Epidermal melanocyte (primary cell): ENCODE measurements around the gene ECT2.
"Not testable (repeated sequence)": the region's sequence is repeated elsewhere in the genome, so short reads cannot be mapped to it uniquely, and the experiment has no call there.

Experiments
- DNase-seq: peaks from one replicate; pipeline ENCODE4 v3.0.0; 2011; ENCODE audit warnings: low spot score; ENCODE audit not compliant: insufficient read length

Gene ECT2, protein sequence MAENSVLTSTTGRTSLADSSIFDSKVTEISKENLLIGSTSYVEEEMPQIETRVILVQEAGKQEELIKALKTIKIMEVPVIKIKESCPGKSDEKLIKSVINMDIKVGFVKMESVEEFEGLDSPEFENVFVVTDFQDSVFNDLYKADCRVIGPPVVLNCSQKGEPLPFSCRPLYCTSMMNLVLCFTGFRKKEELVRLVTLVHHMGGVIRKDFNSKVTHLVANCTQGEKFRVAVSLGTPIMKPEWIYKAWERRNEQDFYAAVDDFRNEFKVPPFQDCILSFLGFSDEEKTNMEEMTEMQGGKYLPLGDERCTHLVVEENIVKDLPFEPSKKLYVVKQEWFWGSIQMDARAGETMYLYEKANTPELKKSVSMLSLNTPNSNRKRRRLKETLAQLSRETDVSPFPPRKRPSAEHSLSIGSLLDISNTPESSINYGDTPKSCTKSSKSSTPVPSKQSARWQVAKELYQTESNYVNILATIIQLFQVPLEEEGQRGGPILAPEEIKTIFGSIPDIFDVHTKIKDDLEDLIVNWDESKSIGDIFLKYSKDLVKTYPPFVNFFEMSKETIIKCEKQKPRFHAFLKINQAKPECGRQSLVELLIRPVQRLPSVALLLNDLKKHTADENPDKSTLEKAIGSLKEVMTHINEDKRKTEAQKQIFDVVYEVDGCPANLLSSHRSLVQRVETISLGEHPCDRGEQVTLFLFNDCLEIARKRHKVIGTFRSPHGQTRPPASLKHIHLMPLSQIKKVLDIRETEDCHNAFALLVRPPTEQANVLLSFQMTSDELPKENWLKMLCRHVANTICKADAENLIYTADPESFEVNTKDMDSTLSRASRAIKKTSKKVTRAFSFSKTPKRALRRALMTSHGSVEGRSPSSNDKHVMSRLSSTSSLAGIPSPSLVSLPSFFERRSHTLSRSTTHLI

DNA sequence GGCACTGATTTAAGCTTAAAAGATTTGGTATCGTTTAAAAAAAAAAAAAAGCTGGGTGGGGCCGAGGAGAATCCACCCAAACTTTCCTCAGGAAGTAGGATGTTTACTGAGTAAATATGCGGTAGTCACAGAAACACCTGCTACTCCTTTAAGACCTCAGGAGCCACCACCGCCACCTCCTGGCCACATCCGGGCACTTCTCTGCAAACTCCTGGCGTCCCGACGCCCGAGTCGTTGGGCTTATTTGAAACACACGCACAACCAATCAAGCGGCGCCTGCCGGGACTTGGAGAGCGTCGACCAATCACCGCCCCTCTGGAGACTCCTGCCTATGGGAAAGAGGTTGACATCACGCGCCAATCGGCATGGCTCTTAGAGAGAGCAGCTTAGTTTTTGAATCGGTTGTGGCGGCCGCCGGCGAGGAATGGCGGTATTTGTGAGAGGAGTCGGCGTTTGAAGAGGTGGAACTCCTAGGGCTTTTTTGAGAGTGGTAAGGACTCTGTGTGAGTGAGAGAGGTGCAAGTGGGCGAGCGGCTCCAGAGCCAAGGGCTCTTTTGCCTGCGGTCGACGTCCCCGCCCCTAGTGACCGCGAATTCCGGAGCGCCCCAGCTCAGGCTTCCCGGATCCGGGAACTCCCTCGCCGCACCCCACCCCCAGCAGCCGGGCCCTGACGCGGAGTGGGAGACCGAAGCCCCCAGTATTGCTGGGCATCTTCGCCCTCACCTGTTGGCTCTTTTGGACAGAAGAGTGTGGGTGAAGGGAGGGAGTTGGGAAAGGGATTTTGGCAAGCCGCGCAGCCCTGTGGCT is at the start of gene ECT2:
TSS of gene ECT2 (plus strand) at position 359 of the 807 bp plus-strand sequence. CDS start 3,805 bp downstream, outside the sequence.
- DNase-seq: peak; percentile 93

DNA sequence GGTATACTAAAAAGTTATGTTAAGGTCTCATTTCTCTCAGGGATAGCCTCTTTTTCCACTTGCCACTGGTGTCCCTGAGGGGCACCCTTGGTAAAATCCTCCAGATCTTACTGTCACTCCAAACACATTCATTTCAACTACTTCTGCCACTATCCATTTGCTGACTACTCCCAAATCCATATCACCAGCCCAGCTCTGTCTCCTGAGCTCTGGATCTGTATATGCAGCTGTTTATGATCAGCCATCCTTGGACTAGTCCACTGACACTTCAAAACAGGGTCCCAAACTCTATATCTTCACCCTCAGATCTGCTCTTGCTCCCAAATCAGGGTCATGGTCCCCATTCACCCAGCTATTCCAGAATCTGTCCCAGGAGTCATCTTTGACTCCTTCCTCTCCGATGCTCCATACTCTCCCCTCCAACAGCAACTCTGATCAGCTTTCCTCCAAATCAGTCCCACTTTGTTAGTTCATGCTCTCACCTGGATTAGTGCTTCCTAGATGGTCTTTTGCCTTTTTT is 49.5 kb upstream of the ECT2 start:
- no peak for DNase-seq

DNA sequence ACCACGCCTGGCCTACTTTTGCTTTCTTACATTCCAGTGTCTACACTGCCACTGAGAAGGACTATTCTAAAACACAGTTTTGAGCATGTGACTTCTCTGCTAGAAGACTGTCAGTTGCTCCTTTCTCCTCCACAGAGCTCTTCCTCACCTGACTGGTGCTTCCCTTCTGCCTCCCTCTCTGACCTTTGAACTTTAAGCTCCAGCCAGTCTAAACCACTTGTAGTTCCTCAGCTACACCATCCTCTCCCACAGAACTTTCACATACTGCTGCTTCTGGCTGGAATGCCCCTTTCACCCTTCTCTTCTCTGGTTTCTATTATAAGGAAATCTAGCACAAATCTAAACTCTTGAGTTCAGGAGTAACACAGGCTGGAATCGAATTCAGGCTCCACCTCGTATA is 48.8 kb upstream of the ECT2 start:
- DNase-seq: no peak

DNA sequence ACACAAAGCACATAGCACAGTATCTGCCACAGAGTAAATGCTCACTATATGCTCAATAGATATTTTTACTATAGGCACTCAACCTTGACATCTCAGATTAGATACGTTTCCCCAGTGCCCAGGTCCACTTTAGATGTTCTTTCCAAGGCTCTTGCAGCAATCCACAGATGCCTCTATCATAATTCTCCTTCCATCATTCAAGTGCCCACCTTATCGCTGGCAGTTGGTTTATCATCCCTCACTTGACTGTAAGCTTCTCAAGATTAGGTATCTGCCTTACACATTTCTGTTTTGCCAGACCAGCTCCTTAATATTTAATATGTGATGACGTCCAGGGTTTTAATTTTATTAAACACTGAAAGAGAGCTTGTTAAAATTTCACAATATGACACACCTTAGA is 48.3 kb upstream of the ECT2 start:
- DNase-seq: no peak

DNA sequence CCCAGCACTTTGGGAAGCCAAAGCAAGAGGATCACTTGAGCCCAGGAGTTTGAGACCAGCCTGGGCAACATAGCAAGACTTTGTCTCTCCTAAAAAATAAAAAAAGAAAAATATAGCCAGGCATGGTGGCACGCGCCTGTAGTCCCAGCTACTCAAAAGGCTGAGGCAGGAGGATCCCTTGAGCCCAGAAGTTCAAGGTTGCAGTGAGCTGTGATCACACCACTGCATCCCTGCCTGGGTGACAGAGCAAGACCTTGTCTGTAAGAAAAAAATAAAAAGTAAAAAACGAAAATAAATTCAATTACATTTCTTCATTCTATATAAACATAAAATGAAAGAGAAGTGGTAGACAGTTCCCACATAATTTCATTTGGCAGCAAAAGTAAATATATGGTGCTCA is 47.8 kb upstream of the ECT2 start:
- DNase-seq: not testable (repeated sequence)

DNA sequence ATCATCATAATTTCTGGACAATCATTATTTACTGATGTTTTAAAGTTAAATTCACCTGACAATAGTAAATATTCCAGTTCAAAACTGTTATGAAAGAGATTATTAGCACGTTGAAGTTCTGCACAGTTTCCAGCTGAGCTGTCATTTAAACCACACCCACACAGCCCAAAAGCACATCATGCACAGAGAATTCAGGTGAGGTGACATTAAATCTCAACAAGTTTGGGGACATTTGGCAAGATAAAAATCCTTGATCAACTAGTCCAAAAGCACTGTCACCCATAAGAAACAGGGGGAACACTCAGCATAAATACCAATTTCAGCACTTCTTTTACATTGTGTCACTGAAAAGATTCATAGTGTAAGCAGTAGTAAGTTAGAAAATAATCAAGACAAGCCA is 46.5 kb upstream of the ECT2 start:
- no peak for DNase-seq

DNA sequence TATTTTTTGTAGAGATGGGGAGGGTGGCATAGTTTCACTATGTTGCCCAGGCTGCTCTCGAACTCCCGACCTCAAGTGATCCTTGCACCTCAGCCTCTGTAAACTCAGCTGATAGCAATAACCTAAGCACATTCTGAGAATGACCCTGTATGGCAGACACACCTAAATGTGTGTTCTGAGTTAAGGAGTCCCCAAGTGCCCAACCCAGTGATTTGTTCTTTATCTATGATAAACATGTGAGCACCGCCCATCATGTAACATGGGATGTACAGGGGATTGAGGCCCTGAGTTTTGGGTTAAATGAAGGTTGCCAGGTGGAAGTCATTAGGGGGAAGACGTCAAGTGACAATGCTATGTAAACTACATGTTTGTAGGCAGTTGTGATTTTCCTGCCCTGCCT is 45.4 kb upstream of the ECT2 start:
- no peak for DNase-seq

DNA sequence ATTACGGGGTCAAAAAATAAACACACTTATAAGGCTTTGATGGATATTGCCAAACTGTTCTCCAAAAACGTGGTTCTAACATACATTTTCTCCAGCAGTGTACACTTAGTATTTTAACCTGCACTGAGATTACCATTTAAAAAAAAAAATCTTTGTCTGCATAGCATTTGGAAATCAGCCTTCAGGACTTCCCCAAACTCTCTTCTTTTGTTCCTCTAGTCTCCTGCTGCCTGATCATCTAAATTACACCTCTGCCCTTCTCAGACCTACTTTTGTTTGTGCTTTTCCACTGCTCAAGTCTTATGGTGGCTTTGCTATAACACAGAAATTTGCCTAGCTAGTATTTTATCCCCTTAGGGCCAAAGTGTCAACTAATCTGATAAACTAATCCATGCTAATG is 43.5 kb upstream of the ECT2 start:
- DNase-seq: no peak

DNA sequence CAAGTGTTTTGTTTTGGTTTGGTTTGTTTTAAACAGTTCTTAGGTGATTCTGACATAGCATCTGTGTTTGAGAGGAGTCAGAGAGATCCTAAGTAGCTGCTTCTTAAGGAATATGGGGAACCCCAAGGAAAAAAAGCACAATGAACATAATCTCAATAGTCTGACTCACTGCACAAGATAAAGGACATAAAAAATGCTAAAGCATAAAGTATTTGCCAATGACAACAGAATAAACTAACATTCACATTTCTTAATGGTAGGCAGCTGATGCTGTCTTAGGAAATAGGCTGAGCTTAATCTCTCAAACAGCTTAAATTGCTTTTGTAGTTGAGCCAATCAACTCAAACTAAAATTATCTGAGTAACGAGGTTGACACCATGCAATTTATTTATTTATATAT is 42.6 kb upstream of the ECT2 start:
- DNase-seq: no peak

DNA sequence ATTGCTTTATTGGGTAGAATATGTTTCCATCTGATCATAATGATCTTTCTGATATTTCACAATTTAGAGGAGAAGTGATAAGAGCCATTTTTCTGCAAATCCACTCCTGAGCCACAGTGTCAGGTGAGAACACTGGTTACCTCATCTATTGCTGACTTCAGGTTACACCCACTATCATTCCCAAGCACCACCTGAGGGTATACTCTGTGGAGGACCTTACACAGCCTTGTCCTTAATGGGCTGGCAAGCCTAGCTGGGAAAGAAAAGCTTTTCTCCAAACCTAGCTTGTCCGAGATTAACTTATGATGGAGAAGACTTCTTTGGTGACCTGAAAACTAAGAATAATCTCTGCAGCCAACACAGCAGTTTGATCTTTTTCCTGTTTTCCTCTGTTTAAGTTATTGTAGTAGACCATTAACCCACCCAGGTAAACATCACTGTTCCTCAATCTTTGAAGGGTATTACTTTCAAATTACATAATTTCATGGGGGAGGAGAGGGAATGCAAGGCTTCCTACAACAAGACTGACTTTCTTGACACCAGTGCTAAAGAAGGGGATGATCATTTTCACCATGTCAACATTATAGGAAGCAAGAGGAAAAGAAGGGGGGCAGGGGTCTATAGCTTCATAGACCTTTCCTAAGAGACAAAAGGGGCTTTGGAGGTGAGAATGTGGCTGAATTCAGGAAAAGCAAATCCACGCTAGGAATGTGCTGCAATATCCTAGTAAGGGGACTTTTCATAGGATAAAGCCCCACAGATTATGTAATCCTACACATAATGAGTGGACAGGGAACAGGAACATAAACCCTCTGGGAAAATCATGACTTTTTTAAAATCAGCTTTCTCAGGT is 41.4 kb upstream of the ECT2 start:
- DNase-seq: no peak

DNA sequence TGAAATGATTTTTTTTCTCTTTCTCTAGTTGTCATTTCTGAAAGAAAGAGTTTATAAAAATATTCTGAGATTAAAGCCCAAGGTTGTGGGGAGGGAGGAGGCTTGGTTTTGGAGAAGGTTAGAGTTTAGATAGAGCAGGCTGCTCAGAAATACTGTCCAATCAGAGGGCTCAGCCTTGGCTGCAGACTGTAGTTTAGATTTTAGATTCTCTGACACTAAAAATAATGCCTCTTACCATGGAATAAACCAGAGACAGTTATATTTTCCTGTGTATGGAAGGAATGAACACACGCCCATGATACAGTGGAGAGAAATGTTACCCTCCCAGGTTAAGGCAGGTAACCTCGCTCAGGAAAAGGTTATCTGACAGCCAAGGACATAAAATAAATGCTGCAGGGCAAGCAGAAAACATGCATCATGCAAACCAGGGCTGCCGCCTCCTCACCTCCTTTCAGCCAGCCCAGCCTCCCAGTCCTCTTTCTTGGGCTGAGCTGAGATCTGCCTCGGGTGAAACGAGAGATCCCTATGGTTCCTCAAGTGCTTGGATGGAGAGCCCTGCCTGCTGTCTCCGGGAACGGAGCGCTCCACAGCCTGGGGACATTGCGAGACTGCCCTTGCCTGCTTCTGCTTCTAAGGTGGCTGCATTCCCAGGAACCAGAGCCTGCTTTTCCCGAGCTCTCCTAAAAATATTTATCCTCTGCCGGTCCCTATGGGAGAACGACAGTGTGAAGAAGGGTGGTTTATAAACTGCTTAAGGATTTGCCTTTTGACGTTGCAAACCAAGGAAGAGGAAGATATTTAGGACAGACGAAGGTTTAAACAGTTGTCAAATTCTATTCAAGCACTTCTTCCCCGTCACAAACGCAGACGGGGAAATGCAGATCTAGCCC is 40.5 kb upstream of the ECT2 start:
- no peak for DNase-seq

DNA sequence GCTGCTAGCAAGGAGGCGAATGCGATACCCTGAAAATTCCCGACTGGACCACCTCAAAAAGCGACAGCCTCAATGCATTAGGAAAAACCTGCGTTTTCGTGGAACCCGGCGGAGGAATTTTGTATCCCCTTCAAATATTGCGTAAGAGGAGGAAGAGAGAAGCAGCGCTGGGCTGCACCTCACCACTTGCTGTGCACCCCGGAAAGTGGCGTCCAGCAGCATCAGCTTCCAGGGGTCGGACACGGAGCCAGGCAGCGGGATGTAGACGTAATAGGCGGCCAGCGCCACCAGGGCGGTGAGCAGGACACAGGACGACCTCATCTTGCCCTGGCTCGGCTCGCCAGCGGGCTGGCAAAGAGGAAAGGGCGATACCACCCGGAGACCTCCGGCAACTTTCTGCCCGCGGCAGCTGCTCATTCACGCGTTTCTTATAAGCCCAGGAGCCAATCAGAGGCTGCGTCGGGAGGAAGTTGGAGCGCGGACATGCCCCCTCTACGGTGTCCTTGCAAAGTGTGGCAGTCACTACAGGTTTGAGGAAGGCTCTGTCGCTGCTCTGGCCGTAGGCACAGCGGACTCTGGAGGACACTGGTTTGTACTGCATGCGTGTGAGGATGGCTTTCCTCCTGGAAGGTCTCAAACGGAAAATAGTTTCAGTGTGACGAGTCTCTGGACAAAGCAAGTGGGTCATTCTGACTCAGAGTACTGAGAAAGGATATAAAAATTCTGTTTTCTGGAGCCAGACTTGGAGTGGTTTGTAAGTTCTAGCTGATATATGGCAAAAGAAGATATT is 39.7 kb upstream of the ECT2 start, which contains the start of gene NCEH1:
TSS of gene NCEH1 (minus strand) at position 404 of the 790 bp plus-strand sequence. CDS start at position 321, 83 bp downstream.
- peak; percentile 77 for DNase-seq

DNA sequence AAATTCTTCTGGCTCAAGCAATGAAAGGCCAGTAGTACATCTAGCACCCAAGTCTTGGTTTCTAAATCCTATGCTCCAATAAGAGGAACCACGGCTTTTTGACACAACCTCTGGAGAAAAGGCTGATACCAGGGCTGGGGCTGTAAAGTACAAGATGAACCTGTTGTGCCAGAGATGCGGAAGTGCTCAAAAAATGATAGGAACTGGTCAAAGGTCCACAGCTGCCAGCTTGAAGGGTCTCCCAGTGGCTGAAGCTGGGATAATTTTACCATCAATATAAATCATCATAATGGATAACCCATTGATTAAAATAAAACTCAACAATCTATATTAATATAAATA is 39.1 kb upstream of the ECT2 start:
- DNase-seq: no peak

DNA sequence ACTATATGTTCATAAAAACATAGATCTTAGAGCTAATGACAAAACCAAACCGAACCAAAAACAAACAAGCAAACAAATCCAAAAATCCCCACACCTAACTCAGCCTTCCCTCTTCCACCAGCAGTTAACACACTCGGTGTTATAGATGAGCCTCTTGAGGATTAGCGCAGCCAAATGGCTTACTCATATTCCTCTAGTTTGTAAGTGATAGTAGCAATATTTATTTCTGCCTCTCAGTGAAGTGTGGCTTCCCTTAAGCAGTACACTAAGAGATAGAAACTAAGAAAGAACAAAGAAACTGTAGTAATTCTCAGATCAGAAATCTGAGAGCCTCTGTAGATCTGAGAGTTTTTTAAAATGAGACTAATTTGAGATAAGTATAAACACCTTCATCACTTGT is 37.2 kb upstream of the ECT2 start:
- no peak for DNase-seq

DNA sequence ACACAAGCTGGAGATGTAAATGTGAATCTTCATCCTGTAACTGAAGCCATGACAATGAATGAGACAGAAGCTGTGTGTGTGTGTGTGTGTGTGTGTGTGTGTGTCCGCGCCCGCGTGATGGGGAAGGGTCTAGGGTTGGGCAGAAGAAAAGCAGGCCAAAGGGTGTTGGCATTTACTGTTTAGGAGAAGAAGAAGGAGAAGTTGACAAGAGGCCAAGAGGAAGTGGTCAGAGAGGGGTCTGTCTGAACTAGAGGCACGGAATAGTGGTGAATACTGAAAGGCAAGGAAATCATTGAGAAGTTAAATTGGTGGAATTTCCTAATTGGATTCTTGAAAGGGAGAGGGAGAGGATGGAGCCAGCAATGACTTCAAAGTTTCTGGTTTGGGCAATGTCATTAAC is 34.0 kb upstream of the ECT2 start:
- no peak for DNase-seq

DNA sequence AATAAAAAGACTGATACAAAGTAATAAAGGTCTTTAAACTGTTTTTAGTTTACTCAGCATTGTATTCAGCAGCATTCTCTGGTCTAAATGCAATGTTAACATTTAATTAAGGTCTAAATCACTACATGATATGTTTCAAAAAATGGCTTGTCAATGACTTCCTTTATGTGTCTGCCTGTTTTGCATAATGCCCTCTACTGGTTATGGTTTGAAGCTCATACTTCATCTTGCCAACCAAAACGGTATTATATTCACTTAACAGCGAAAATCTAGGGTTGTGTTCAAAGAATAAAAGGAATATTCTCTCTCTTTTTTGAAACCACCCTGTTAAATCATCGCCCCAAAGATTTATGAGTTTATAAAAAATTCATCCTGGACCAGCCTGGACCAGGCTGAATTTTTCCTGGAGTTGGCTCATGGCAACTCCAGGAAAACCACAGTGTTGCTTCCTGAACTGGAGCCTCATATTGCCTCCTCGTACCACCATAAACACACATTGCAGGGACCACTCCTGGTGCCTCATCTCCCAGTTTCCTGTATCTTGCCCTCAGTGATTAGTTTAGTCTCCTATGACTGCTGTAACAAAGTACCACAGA is 32.9 kb upstream of the ECT2 start:
- DNase-seq: no peak

DNA sequence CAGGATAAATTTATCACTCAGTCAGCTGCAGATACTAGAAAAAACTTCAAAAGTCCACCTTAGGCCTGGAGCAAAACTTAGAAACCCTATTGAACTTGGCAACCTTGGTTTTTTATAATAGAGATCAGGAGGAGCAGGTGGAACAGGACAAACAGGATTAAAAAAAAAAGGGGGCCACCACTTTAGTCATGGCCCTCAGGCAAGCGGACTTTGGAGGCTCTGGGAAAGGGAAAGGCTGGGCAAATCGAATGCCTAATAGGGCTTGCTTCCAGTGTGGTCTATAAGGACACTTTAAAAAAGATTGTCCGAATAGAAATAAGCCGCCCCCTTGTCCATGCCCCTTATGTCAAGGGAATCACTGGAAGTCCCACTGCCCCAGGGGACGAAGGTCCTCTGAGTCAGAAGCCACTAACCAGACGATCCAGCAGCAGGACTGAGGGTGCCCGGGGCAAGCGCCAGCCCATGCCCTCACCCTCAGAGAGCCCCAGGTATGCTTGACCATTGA is 27.9 kb upstream of the ECT2 start:
- DNase-seq: not testable (repeated sequence)

DNA sequence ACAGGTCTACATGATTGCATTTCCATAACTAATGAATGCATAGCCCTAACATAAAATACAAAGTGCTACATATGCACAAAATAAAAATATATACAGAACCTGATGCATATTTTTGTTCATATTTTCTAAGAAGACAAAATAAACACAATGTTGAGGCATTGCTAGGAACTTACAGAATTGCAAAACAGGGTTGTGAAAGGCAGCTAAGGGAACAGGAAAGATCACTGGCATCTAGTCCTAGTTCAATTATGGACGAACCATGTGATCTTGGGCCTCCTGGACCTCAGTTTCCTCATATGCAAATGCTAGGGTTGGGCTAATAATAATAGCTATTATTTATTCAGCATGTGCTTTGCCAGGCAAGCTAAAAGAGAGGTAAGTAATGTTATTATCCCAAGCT is 24.1 kb upstream of the ECT2 start:
- no peak for DNase-seq
